ENCODE data around the gene SLC9A3.

DNA sequence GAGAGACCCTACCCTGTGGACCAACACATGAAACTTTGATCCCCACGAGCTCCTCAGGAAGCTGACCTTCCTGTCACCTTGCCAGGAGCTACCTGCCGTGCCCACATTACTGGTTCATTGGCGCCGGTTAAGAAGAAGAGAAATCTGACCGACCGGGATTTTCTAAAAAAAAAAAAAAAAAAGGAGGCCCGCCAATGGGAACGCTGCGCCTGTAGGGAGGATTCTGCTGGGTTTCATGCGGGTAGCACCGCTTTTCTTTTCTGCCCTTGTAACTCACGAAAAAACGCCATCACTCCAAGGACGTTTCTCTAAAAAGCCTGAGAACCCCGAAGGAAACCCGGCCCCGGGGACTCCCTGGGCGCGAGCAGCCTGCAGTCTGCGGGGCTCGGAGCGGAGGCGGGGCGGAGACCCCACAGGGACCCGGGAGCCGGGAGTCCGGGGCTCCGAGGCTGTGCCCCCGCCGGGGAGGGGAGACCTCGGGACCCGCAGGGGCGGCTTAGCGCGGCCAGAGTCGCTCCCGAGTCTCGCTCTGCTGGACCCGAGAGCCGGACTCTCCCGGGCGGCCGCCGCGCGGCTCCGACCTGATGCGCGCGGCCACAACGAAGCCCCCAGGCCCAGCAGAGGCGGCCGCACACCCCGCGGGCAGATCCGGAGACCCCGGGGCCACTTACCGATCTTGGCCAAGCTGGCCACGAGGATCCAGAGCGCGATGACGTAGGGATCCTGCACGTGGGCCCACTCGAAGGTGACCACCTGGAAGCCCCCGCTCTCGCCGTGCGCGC lies 617 bp downstream of the SLC9A3 start:
- TF ChIP-seq CTCF (IDR thresholded peaks at IDR 0.05) = no peak
- no peak for TF ChIP-seq POLR2A (IDR thresholded peaks at IDR 0.05)

Measured in prostate gland (tissue), 2 donors.